Cardiac fibroblast (primary cell): Measurements from ENCODE around the gene PPM1B.

Experiments used
- DNase-seq, 2 donors: peaks; one replicate each; pipeline versions ENCODE4 v3.0.0 to v3.0.0-alpha.2; 2010; ENCODE audit warnings: low read depth in 2 of 2
- H3K4me3 ChIP-seq, 2 donors: replicated peaks in 1 of 2; 1 replicate in 1 of 2; 2 replicates in 1 of 2; pipeline ENCODE4 v1.5.1; 2011; ENCODE audit warnings: low read depth in 2 of 2, low read length in 2 of 2, mild to moderate bottlenecking in 2 of 2, moderate library complexity in 1 of 2
- CTCF ChIP-seq: IDR thresholded peaks from one replicate; pipeline ENCODE4 v1.5.1; 2011; ENCODE audit warnings: low read depth, mild to moderate bottlenecking, low read length, inconsistent platforms

PPM1B gene

DNA sequence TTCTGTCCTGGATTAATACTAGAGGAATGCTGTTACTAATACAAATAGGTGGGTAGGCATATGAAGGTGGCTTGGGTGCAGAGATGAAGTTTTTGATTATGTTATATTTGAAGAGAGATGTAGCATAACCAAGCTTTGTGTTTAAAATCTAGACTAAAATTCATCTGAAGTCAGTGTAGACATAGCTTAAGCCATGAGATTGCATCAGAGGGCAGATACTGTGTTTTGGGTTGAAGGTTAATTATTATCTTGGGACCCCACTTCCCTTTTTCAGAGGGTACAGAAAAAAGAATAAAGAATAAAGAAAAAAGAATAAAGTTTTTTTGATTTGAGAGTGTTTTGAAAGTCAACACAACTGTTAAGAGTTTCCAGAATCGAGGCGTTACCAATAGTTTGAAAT is 13.0 kb downstream of the PPM1B start:
- no peak for DNase-seq
- TF ChIP-seq CTCF = no peak
- H3K4me3 ChIP-seq = no peak overlapping the region

GRCh38 chr2:44184106-44184505 is 15.4 kb downstream of the PPM1B start:
- DNase-seq = no peak
- TF ChIP-seq CTCF = no peak
- no peak overlapping the region for H3K4me3 ChIP-seq

- no peak overlapping the region for H3K4me3 ChIP-seq
These were observed 18.1 kb downstream of the PPM1B start for GRCh38 chr2:44186810-44187209.

GRCh38 chr2:44187251-44187650 is 18.6 kb downstream of the PPM1B start:
- no peak overlapping the region for H3K4me3 ChIP-seq
- no peak for DNase-seq
- TF ChIP-seq CTCF = no peak

More at GRCh38 chr2:44186810-44187209, 18.1 kb downstream of the PPM1B start:
- TF ChIP-seq CTCF = no peak
- peak in 1 of 2 donors; percentile 17 for DNase-seq

DNA sequence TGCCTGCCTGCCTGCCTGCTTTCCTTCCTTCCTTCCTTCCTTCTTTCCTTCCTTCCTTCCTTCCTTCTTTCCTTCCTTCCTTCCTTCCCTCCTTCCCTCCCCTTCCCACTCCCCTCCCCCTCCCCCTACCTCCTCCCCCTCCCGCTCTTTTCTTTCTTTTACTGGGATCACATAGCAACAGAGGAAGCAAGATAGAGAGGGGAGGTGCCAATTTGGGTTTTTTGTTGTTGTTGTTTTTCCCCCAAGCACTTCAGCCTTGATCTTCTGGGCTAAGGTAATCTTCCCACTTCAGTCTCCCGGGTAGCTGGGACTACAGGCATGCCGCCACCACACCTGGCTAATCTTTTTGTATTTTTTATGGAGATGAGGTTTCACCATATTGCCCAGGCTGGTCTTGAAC is 20.0 kb downstream of the PPM1B start:
- no peak for TF ChIP-seq CTCF
- no peak overlapping the region for H3K4me3 ChIP-seq
- DNase-seq = no peak

GRCh38 chr2:44189104-44189503 is 20.4 kb downstream of the PPM1B start:
- no peak for DNase-seq
- H3K4me3 ChIP-seq = no peak overlapping the region
- no peak for TF ChIP-seq CTCF

DNA sequence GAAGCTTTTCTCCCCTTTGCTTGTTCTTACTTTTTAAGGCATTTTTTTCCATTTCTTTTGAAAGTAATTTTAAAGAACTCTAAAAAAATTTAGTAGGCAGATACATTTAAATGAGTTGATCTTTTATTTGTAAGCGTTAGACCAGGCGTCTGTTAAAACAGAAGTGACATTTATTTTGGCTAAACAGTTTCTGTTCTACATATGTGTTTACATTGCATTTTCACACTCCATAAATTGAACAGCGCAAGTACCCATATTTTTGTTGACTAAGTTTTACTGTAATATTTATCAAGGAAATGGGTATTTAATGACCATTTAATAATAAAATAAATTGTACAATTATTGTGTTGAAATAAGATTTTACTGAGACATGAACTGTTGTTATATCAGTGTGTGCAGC is 21.9 kb downstream of the PPM1B start:
- H3K4me3 ChIP-seq = no peak overlapping the region
- no peak for TF ChIP-seq CTCF
- no peak for DNase-seq
